SK-N-SH treated with all-trans-retinoic acid at 6 μM for 48 hours (cell line): ENCODE results near the gene KCTD1.

Experiments
- ATAC-seq: fragments of 200-7000 bp; cut with Tn5 transposase; 3 replicates; pipeline ENCODE4 v1.9.1; 2020; ENCODE audit warnings: mild to moderate bottlenecking, moderate library complexity
- ARNTL ChIP-seq: fragments of 450-650 bp; formaldehyde crosslinking; IDR thresholded peaks from 2 replicates; pipeline ENCODE4 v1.5.0; 2020; ENCODE audit warnings: low read depth, mild to moderate bottlenecking, moderate library complexity, borderline replicate concordance
- BACH2 ChIP-seq: fragments of 250-450 bp; sonication (Bioruptor Pico); IDR thresholded peaks from 2 replicates; pipeline ENCODE4 v1.9.0; 2021; ENCODE audit warnings: mild to moderate bottlenecking, borderline replicate concordance
- CSDC2 ChIP-seq: fragments of 250-450 bp; sonication (Bioruptor Pico); IDR thresholded peaks from 2 replicates; pipeline ENCODE4 v1.5.0; 2020; ENCODE audit warnings: mild to moderate bottlenecking, moderate library complexity
- ESRRG ChIP-seq: fragments of 250-450 bp; sonication (Bioruptor Pico); IDR thresholded peaks from 2 replicates; pipeline ENCODE4 v1.6.1; 2021; ENCODE audit warnings: mild to moderate bottlenecking
- GLIS3 ChIP-seq: fragments of 250-450 bp; sonication (Bioruptor Pico); IDR thresholded peaks from 2 replicates; pipeline ENCODE4 v1.5.0; 2020; ENCODE audit warnings: mild to moderate bottlenecking, moderate library complexity
- ISL1 ChIP-seq: fragments of 250-450 bp; sonication (Bioruptor Pico); IDR thresholded peaks from 2 replicates; pipeline ENCODE4 v2.1.2; 2022; ENCODE audit warnings: mild to moderate bottlenecking, moderate library complexity
- OSR1 ChIP-seq: fragments of 250-450 bp; sonication (Bioruptor Pico); IDR thresholded peaks from 2 replicates; pipeline ENCODE4 v1.8.0; 2022; ENCODE audit warnings: moderate library complexity, mild to moderate bottlenecking, inconsistent platforms
- PPARA ChIP-seq: fragments of 250-450 bp; sonication (Bioruptor Pico); IDR thresholded peaks from 2 replicates; pipeline ENCODE4 v1.5.0; 2020; ENCODE audit warnings: mild to moderate bottlenecking, borderline replicate concordance
- RARB ChIP-seq: fragments of 250-450 bp; sonication (Bioruptor Pico); IDR thresholded peaks from 2 replicates; pipeline ENCODE4 v1.8.0; 2021; ENCODE audit warnings: mild to moderate bottlenecking, moderate library complexity
- SNAI2 ChIP-seq: fragments of 250-450 bp; sonication (Bioruptor Pico); IDR thresholded peaks from 2 replicates; pipeline ENCODE4 v1.5.0; 2020; ENCODE audit warnings: mild to moderate bottlenecking, moderate library complexity
- TCF4 ChIP-seq: fragments of 250-450 bp; sonication (Bioruptor Pico); IDR thresholded peaks from 2 replicates; pipeline ENCODE4 v1.8.0; 2021; ENCODE audit warnings: mild to moderate bottlenecking, moderate library complexity, borderline replicate concordance
- TOX ChIP-seq: fragments of 250-450 bp; sonication (Bioruptor Pico); IDR thresholded peaks from 2 replicates; pipeline ENCODE4 v1.8.0; 2021; ENCODE audit warnings: mild to moderate bottlenecking, moderate library complexity, borderline replicate concordance
- ZFP3 ChIP-seq: fragments of 250-450 bp; sonication (Bioruptor Pico); IDR thresholded peaks from 2 replicates; pipeline ENCODE4 v1.5.0; 2020; ENCODE audit warnings: mild to moderate bottlenecking, moderate library complexity
- ZFP30 ChIP-seq: fragments of 450-650 bp; formaldehyde crosslinking; IDR thresholded peaks from 2 replicates; pipeline ENCODE4 v1.5.0; 2022; ENCODE audit warnings: mild to moderate bottlenecking, moderate library complexity
- ZNF565 ChIP-seq: fragments of 450-650 bp; formaldehyde crosslinking; conservative IDR thresholded peaks from 2 replicates; pipeline ENCODE4 v1.5.0; 2020; ENCODE audit warnings: low read depth, mild to moderate bottlenecking, moderate library complexity
- ZNF8 ChIP-seq: fragments of 450-650 bp; formaldehyde crosslinking; IDR thresholded peaks from 2 replicates; pipeline ENCODE4 v1.5.0; 2020; ENCODE audit warnings: mild to moderate bottlenecking, moderate library complexity
- TF ChIP-seq, protein P1 (sequence below): fragments of 250-450 bp; sonication (Bioruptor Pico); IDR thresholded peaks from 2 replicates; pipeline ENCODE4 v1.5.1; 2021; ENCODE audit warnings: mild to moderate bottlenecking, moderate library complexity
- TF ChIP-seq, protein P2 (sequence below): fragments of 250-450 bp; sonication (Bioruptor Pico); IDR thresholded peaks from 2 replicates; pipeline ENCODE4 v1.5.0; 2020; ENCODE audit warnings: mild to moderate bottlenecking, moderate library complexity
- TF ChIP-seq, protein P3 (sequence below): fragments of 250-450 bp; sonication (Bioruptor Pico); IDR thresholded peaks from 2 replicates; pipeline ENCODE4 v1.5.1; 2020; ENCODE audit warnings: low read depth, mild to moderate bottlenecking, moderate library complexity
- TF ChIP-seq, protein P4 (sequence below): fragments of 250-450 bp; sonication (Bioruptor Pico); IDR thresholded peaks from 2 replicates; pipeline ENCODE4 v1.8.0; 2020; ENCODE audit warnings: mild to moderate bottlenecking, moderate library complexity, borderline replicate concordance

The KCTD1 gene

DNA sequence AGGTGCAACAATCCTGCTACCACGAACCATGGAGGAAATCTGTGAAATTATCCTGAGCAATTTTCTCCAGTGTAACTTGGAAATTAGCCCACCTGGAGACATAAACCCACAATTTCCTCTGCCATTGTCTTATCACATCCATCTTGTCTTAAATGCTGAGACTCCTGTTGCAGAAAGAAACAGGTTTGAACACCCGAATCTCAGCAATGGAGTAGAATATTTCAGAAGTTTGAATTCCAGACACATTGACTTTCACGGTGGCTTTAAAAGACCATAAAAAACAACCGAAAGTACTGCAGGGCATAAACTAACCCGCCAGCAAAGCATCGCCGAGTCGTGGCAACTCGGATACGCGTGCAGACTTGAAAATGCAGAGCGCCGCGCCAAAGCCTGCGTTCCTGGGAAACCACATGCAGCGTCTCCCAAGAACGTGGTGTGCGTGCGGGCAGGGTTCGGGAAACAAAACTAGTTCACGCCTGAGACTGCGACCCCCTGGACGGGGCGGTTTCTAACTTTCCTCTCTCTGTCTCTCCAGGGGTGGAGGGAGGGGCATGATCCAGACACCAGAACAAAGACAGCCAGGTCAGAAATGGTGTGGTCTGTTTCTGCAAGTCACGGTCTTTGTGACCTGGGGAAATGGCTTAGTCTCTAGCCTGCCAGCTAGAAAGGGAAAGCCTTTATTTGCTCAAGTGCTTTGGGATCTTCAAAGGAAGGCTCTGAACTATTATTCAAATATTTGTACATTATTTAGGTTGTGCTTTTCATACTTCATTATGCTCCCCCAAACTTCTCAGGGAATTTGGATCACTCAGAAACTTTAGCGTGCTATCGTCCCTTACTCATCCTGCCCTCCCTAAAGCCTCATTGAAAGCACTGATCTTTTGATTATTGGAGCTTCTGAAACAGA, 26.9 kb upstream of the KCTD1 start:
- TF ChIP-seq ISL1 (CRISPR knock-in tag) (no peak), TOX (CRISPR knock-in tag) (no peak), RARB (CRISPR knock-in tag) (no peak), GLIS3 (CRISPR knock-in tag) (no peak), SNAI2 (CRISPR knock-in tag) (no peak), ARNTL (CRISPR knock-in tag) (no peak), ESRRG (CRISPR knock-in tag) (no peak), PPARA (CRISPR knock-in tag) (no peak), TCF4 (no peak), ZNF565 (CRISPR knock-in tag) (no peak), CSDC2 (no peak), BACH2 (no peak), ZFP30 (CRISPR knock-in tag) (no peak), OSR1 (CRISPR knock-in tag) (no peak), ZFP3 (CRISPR knock-in tag) (no peak)
- TF ChIP-seq, protein P1, sequence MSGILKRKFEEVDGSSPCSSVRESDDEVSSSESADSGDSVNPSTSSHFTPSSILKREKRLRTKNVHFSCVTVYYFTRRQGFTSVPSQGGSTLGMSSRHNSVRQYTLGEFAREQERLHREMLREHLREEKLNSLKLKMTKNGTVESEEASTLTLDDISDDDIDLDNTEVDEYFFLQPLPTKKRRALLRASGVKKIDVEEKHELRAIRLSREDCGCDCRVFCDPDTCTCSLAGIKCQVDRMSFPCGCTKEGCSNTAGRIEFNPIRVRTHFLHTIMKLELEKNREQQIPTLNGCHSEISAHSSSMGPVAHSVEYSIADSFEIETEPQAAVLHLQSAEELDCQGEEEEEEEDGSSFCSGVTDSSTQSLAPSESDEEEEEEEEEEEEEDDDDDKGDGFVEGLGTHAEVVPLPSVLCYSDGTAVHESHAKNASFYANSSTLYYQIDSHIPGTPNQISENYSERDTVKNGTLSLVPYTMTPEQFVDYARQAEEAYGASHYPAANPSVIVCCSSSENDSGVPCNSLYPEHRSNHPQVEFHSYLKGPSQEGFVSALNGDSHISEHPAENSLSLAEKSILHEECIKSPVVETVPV (CRISPR knock-in tag), result no peak
- TF ChIP-seq, protein P2, sequence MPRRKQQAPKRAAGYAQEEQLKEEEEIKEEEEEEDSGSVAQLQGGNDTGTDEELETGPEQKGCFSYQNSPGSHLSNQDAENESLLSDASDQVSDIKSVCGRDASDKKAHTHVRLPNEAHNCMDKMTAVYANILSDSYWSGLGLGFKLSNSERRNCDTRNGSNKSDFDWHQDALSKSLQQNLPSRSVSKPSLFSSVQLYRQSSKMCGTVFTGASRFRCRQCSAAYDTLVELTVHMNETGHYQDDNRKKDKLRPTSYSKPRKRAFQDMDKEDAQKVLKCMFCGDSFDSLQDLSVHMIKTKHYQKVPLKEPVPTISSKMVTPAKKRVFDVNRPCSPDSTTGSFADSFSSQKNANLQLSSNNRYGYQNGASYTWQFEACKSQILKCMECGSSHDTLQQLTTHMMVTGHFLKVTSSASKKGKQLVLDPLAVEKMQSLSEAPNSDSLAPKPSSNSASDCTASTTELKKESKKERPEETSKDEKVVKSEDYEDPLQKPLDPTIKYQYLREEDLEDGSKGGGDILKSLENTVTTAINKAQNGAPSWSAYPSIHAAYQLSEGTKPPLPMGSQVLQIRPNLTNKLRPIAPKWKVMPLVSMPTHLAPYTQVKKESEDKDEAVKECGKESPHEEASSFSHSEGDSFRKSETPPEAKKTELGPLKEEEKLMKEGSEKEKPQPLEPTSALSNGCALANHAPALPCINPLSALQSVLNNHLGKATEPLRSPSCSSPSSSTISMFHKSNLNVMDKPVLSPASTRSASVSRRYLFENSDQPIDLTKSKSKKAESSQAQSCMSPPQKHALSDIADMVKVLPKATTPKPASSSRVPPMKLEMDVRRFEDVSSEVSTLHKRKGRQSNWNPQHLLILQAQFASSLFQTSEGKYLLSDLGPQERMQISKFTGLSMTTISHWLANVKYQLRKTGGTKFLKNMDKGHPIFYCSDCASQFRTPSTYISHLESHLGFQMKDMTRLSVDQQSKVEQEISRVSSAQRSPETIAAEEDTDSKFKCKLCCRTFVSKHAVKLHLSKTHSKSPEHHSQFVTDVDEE (CRISPR knock-in tag), result no peak
- TF ChIP-seq, protein P3, sequence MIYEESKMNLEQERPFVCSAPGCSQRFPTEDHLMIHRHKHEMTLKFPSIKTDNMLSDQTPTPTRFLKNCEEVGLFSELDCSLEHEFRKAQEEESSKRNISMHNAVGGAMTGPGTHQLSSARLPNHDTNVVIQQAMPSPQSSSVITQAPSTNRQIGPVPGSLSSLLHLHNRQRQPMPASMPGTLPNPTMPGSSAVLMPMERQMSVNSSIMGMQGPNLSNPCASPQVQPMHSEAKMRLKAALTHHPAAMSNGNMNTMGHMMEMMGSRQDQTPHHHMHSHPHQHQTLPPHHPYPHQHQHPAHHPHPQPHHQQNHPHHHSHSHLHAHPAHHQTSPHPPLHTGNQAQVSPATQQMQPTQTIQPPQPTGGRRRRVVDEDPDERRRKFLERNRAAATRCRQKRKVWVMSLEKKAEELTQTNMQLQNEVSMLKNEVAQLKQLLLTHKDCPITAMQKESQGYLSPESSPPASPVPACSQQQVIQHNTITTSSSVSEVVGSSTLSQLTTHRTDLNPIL (CRISPR knock-in tag), result no peak
- ATAC-seq, result peak; percentile 61

DNA sequence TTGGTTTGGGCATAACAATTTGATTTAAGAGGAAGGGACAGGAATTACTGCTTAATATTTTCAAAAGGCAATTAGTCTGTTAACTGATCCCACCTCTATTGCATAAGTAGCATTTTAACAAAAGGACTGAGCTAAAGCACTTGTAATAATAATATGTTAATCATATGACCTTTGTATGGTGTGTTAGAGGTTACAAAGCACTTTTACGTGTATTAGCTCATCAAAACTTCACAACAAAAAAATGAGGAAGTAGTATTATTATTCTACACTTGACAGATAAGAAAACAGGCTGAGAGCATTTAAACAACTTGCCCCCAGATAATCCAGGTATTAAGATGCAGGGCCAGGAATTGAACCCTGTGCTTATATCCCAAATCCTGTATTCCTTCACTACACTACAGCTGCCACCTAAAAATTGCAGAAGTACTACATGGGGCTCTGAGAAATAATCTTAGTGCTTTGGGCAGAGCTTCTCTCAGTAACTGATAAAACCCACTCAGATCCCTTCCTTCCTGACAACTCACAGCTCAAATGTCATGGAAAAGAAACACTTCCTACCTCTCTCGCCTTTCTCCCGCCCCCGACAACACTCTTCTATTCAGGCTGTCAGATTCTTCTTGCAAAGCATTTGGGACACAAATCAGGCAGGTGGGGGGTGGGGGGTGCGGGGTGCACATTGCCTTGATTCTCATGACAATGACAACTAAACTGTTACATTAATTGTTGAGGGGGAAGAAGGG, 20.7 kb upstream of the KCTD1 start:
- no peak for TF ChIP-seq ZNF565 (CRISPR knock-in tag)
- no peak for TF ChIP-seq OSR1 (CRISPR knock-in tag)
- TF ChIP-seq, protein P4, sequence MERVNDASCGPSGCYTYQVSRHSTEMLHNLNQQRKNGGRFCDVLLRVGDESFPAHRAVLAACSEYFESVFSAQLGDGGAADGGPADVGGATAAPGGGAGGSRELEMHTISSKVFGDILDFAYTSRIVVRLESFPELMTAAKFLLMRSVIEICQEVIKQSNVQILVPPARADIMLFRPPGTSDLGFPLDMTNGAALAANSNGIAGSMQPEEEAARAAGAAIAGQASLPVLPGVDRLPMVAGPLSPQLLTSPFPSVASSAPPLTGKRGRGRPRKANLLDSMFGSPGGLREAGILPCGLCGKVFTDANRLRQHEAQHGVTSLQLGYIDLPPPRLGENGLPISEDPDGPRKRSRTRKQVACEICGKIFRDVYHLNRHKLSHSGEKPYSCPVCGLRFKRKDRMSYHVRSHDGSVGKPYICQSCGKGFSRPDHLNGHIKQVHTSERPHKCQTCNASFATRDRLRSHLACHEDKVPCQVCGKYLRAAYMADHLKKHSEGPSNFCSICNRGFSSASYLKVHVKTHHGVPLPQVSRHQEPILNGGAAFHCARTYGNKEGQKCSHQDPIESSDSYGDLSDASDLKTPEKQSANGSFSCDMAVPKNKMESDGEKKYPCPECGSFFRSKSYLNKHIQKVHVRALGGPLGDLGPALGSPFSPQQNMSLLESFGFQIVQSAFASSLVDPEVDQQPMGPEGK (CRISPR knock-in tag), result no peak
- no peak for TF ChIP-seq TCF4
- no peak for TF ChIP-seq ISL1 (CRISPR knock-in tag)
- TF ChIP-seq ZFP30 (CRISPR knock-in tag), result no peak
- ATAC-seq, result no peak

DNA sequence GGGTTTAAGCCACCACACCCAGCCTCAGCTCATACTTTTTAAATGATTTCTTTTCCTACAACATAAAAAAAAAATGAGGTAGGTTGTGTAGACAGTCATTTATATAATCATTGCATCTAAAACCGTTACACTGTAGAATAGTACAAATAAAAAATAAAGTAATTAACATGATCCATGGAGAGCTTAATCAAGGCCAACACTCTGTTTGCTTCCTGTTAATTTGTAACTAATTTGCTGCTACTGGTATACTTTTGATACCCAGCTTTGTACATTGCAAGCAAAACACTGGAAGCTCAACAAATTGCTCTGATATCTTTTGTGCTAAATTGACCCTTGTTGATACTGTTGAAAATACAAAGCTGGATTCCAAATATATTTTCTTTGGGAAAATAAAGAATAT, 20.2 kb upstream of the KCTD1 start:
- no peak for ATAC-seq
- TF ChIP-seq ZNF8 (CRISPR knock-in tag) (no peak), RARB (CRISPR knock-in tag) (no peak), ZFP30 (CRISPR knock-in tag) (no peak), GLIS3 (CRISPR knock-in tag) (no peak), BACH2 (no peak), ISL1 (CRISPR knock-in tag) (no peak), ZNF565 (CRISPR knock-in tag) (no peak), TCF4 (no peak), OSR1 (CRISPR knock-in tag) (no peak), ARNTL (CRISPR knock-in tag) (no peak)
- TF ChIP-seq, protein P3 (CRISPR knock-in tag), result no peak
